ENCODE data around the gene SYNDIG1. TPM values are rescaled to one million over a fixed set of nuclear protein-coding genes. Genes with fewer than 3 reads are reported as not detected.

SYNDIG1 gene
- total and polyA plus RNA-seq, 2 donors (not counting 1 experiment from before 2014, with no cell fraction given), result not detected

- H3K9me3 Mint-ChIP-seq (ENCODE audit: insufficient read depth), result no peaks in the 10 kb centered on the region
- H3K9ac ChIP-seq (ENCODE audit: low read length), result no peak overlapping the region
- peaks cover 10% of the 10 kb centered on the region for H3K27me3 Mint-ChIP-seq
- peaks cover 12% of the 10 kb centered on the region for H3K4me1 Mint-ChIP-seq
- ATAC-seq (ENCODE audit: low read depth) (no peak), DNase-seq (no peak)
- H3K36me3 ChIP-seq (replicated peaks in 1 of 2; ENCODE audit: control extremely low read depth in 1 of 2, control insufficient read depth in 1 of 2, extremely low read depth in 1 of 2, insufficient read depth in 2 of 2, low read length in 1 of 2), result no peaks in the 10 kb centered on the region
- TF ChIP-seq CTCF (IDR thresholded peaks at IDR 0.05) (no peak), EZH2 (IDR thresholded peaks at IDR 0.05; ENCODE audit: borderline replicate concordance, insufficient read depth, low read depth, low read length, poor library complexity, severe bottlenecking) (no peak)
- H3K4me1 ChIP-seq (ENCODE audit: control insufficient read depth in 2 of 2, insufficient read depth in 2 of 2, low read length in 2 of 2), result peaks cover 3 to 6% of the 10 kb centered on the region in 2 donors
- whole genome bisulfite sequencing (ENCODE audit: insufficient coverage), result 90% methylated on average over 6 of the region's 6 CpGs
- no peaks in the 10 kb centered on the region for H3K79me2 ChIP-seq (ENCODE audit: control insufficient read depth, insufficient read depth, low read length)
- POLR2A ChIA-PET, result no interaction called here
- no peak overlapping the region for H3K4me3 ChIP-seq (ENCODE audit: control extremely low read depth in 1 of 5, extremely low read depth in 1 of 5, insufficient read depth in 1 of 5, low read depth in 2 of 5, low read length in 4 of 5)
- intact Hi-C loops (cut with micrococcal nuclease), result no loop called here
- no peak overlapping the region for H3K27ac ChIP-seq (ENCODE audit: low read length in 2 of 2)
- no peak overlapping the region for H2AFZ ChIP-seq (ENCODE audit: insufficient read depth, low read depth, low read length, poor library complexity, severe bottlenecking)
- no peak overlapping the region for H3K4me3 Mint-ChIP-seq
- no peak overlapping the region for H3K4me2 ChIP-seq (replicated peaks; ENCODE audit: low read depth, low read length, poor library complexity, severe bottlenecking)
- no peaks in the 10 kb centered on the region for H4K20me1 ChIP-seq (ENCODE audit: control insufficient read depth, insufficient read depth, low read length, poor library complexity, severe bottlenecking)
- no peaks in the 10 kb centered on the region for H3K27me3 ChIP-seq (replicated peaks in 1 of 4; ENCODE audit: control extremely low read depth in 1 of 4, control insufficient read depth in 3 of 4, insufficient read depth in 4 of 4, low read length in 3 of 4)
- H3K27ac Mint-ChIP-seq, result no peak overlapping the region
- CTCF ChIA-PET, result no interaction called here
- peaks cover 0 to 8% (median 0%) of the 10 kb centered on the region in 3 donors for H3K9me3 ChIP-seq (ENCODE audit: control extremely low read depth in 1 of 3, control insufficient read depth in 2 of 3, insufficient read depth in 1 of 3, low read length in 2 of 3)
These were observed 74.3 kb downstream of the SYNDIG1 start for GRCh38 chr20:24543741-24544140.

GRCh38 chr20:24544371-24544770 lies 74.9 kb downstream of the SYNDIG1 start:
- Histone ChIP-seq H3K27ac (ENCODE audit: low read length in 2 of 2) (no peak overlapping the region), H4K20me1 (ENCODE audit: control insufficient read depth, insufficient read depth, low read length, poor library complexity, severe bottlenecking) (no peaks in the 10 kb centered on the region), H3K4me3 (ENCODE audit: control extremely low read depth in 1 of 5, extremely low read depth in 1 of 5, insufficient read depth in 1 of 5, low read depth in 2 of 5, low read length in 4 of 5) (no peak overlapping the region), H3K4me1 (ENCODE audit: control insufficient read depth in 2 of 2, insufficient read depth in 2 of 2, low read length in 2 of 2) (peaks cover 3 to 6% of the 10 kb centered on the region in 2 donors), H3K36me3 (replicated peaks in 1 of 2; ENCODE audit: control extremely low read depth in 1 of 2, control insufficient read depth in 1 of 2, extremely low read depth in 1 of 2, insufficient read depth in 2 of 2, low read length in 1 of 2) (no peaks in the 10 kb centered on the region), H3K9ac (ENCODE audit: low read length) (no peak overlapping the region), H2AFZ (ENCODE audit: insufficient read depth, low read depth, low read length, poor library complexity, severe bottlenecking) (no peak overlapping the region), H3K4me2 (replicated peaks; ENCODE audit: low read depth, low read length, poor library complexity, severe bottlenecking) (no peak overlapping the region), H3K9me3 (ENCODE audit: control extremely low read depth in 1 of 3, control insufficient read depth in 2 of 3, insufficient read depth in 1 of 3, low read length in 2 of 3) (peaks cover 0 to 9% (median 0%) of the 10 kb centered on the region in 3 donors), H3K27me3 (replicated peaks in 1 of 4; ENCODE audit: control extremely low read depth in 1 of 4, control insufficient read depth in 3 of 4, insufficient read depth in 4 of 4, low read length in 3 of 4) (no peaks in the 10 kb centered on the region), H3K79me2 (ENCODE audit: control insufficient read depth, insufficient read depth, low read length) (no peaks in the 10 kb centered on the region)
- H3K27me3 Mint-ChIP-seq, result peaks cover 10% of the 10 kb centered on the region
- H3K27ac Mint-ChIP-seq, result no peak overlapping the region
- TF ChIP-seq CTCF (IDR thresholded peaks at IDR 0.05), result no peak
- no peak for TF ChIP-seq EZH2 (IDR thresholded peaks at IDR 0.05; ENCODE audit: borderline replicate concordance, insufficient read depth, low read depth, low read length, poor library complexity, severe bottlenecking)
- WGBS (ENCODE audit: insufficient coverage), result 40% methylated on average over 7 of the region's 7 CpGs
- peaks cover 12% of the 10 kb centered on the region for H3K4me1 Mint-ChIP-seq
- no peak for ATAC-seq (ENCODE audit: low read depth)
- intact Hi-C loops (cut with micrococcal nuclease), result no loop called here
- ChIA-PET POLR2A (no interaction called here), CTCF (no interaction called here)
- no peak overlapping the region for H3K4me3 Mint-ChIP-seq
- H3K9me3 Mint-ChIP-seq (ENCODE audit: insufficient read depth), result no peaks in the 10 kb centered on the region
- no peak for DNase-seq
